ENCODE data around the gene TTLL7. TPM values are rescaled to one million over a fixed set of nuclear protein-coding genes. Genes with fewer than 3 reads are reported as not detected.

Gene TTLL7
- total RNA-seq, 1 donor from 2014 or later, result 0.79 TPM

- no peak for TF ChIP-seq CTCF (IDR thresholded peaks at IDR 0.05; ENCODE audit: insufficient read depth, low read length, severe bottlenecking)
- no peaks in the 10 kb centered on the region for H3K36me3 ChIP-seq (ENCODE audit: control insufficient read depth, insufficient read depth, low read length)
- no peak overlapping the region for H3K4me3 ChIP-seq (ENCODE audit: low read depth, low read length)
- DNase-seq (ENCODE audit: low read depth) (peak; percentile 17), FAIRE-seq (no peak)
- H3K27me3 ChIP-seq (ENCODE audit: control insufficient read depth, insufficient read depth, low read length), result no peaks in the 10 kb centered on the region
These were observed 56.0 kb downstream of the TTLL7 start for GRCh38 chr1:83942914-83943313.

GRCh38 chr1:83934550-83934949 is 64.4 kb downstream of the TTLL7 start:
- Histone ChIP-seq H3K36me3 (ENCODE audit: control insufficient read depth, insufficient read depth, low read length) (no peaks in the 10 kb centered on the region), H3K4me3 (ENCODE audit: low read depth, low read length) (no peak overlapping the region), H3K27me3 (ENCODE audit: control insufficient read depth, insufficient read depth, low read length) (no peaks in the 10 kb centered on the region)
- DNase-seq (ENCODE audit: low read depth) (no peak), FAIRE-seq (no peak)
- no peak for TF ChIP-seq CTCF (IDR thresholded peaks at IDR 0.05; ENCODE audit: insufficient read depth, low read length, severe bottlenecking)

- no peaks in the 10 kb centered on the region for H3K36me3 ChIP-seq (ENCODE audit: control insufficient read depth, insufficient read depth, low read length)
- FAIRE-seq, result no peak
- H3K4me3 ChIP-seq (ENCODE audit: low read depth, low read length), result no peak overlapping the region
- TF ChIP-seq CTCF (IDR thresholded peaks at IDR 0.05; ENCODE audit: insufficient read depth, low read length, severe bottlenecking), result no peak
- DNase-seq (ENCODE audit: low read depth), result no peak
- no peaks in the 10 kb centered on the region for H3K27me3 ChIP-seq (ENCODE audit: control insufficient read depth, insufficient read depth, low read length)
These were observed 66.2 kb downstream of the TTLL7 start for GRCh38 chr1:83932693-83933092.

GRCh38 chr1:83932281-83932680 is 66.7 kb downstream of the TTLL7 start:
- Histone ChIP-seq H3K27me3 (ENCODE audit: control insufficient read depth, insufficient read depth, low read length) (no peaks in the 10 kb centered on the region), H3K36me3 (ENCODE audit: control insufficient read depth, insufficient read depth, low read length) (no peaks in the 10 kb centered on the region), H3K4me3 (ENCODE audit: low read depth, low read length) (no peak overlapping the region)
- no peak for TF ChIP-seq CTCF (IDR thresholded peaks at IDR 0.05; ENCODE audit: insufficient read depth, low read length, severe bottlenecking)
- FAIRE-seq (no peak), DNase-seq (ENCODE audit: low read depth) (no peak)

- H3K36me3 ChIP-seq (ENCODE audit: control insufficient read depth, insufficient read depth, low read length), result no peaks in the 10 kb centered on the region
- DNase-seq (ENCODE audit: low read depth) (peak; percentile 48), FAIRE-seq (no peak)
- TF ChIP-seq CTCF (IDR thresholded peaks at IDR 0.05; ENCODE audit: insufficient read depth, low read length, severe bottlenecking), result peak; percentile 30
- no peaks in the 10 kb centered on the region for H3K27me3 ChIP-seq (ENCODE audit: control insufficient read depth, insufficient read depth, low read length)
- H3K4me3 ChIP-seq (ENCODE audit: low read depth, low read length), result no peak overlapping the region
These were observed 67.2 kb downstream of the TTLL7 start for GRCh38 chr1:83931658-83932253.

GRCh38 chr1:83929184-83929583 is 69.7 kb downstream of the TTLL7 start:
- H3K27me3 ChIP-seq (ENCODE audit: control insufficient read depth, insufficient read depth, low read length), result no peaks in the 10 kb centered on the region
- no peak overlapping the region for H3K4me3 ChIP-seq (ENCODE audit: low read depth, low read length)
- DNase-seq (ENCODE audit: low read depth) (peak; percentile 70), FAIRE-seq (no peak)
- H3K36me3 ChIP-seq (ENCODE audit: control insufficient read depth, insufficient read depth, low read length), result no peaks in the 10 kb centered on the region
- no peak for TF ChIP-seq CTCF (IDR thresholded peaks at IDR 0.05; ENCODE audit: insufficient read depth, low read length, severe bottlenecking)

Measured in bronchial epithelial cell (primary cell).